ENCODE measurements around the gene PRCP.
"Not testable (repeated sequence)": the region's sequence is repeated elsewhere in the genome, so short reads cannot be mapped to it uniquely, and the experiment has no call there.

PRCP gene

GRCh38 chr11:82900277-82901164, at the start of gene PRCP:
PRCP (minus strand) TSS chr11:82900430; CDS start chr11:82900402, 28 bp downstream.
- peak; percentile 92 for DNase-seq (ENCODE audit: low read depth)

GRCh38 chr11:82949352-82949751, 49.1 kb upstream of the PRCP start:
- DNase-seq (ENCODE audit: low read depth) = no peak

- DNase-seq (ENCODE audit: low read depth) = no peak
These were observed 45.5 kb upstream of the PRCP start for GRCh38 chr11:82945682-82946081.

- DNase-seq (ENCODE audit: low read depth) = not testable (repeated sequence)
These were observed 44.8 kb upstream of the PRCP start for GRCh38 chr11:82945041-82945440.

- DNase-seq (ENCODE audit: low read depth) = no peak
These were observed 44.0 kb upstream of the PRCP start for GRCh38 chr11:82944198-82944597.

- not testable (repeated sequence) for DNase-seq (ENCODE audit: low read depth)
These were observed 43.2 kb upstream of the PRCP start for GRCh38 chr11:82943430-82943829.

- no peak for DNase-seq (ENCODE audit: low read depth)
These were observed 42.1 kb upstream of the PRCP start for GRCh38 chr11:82942376-82942775.

- DNase-seq (ENCODE audit: low read depth) = no peak
These were observed 39.2 kb upstream of the PRCP start for GRCh38 chr11:82939456-82939855.

GRCh38 chr11:82937554-82937953, 37.3 kb upstream of the PRCP start:
- no peak for DNase-seq (ENCODE audit: low read depth)

- DNase-seq (ENCODE audit: low read depth) = no peak
These were observed 36.0 kb upstream of the PRCP start for GRCh38 chr11:82936261-82936660.

GRCh38 chr11:82932564-82932963, 32.3 kb upstream of the PRCP start:
- no peak for DNase-seq (ENCODE audit: low read depth)

- no peak for DNase-seq (ENCODE audit: low read depth)
These were observed 30.5 kb upstream of the PRCP start for GRCh38 chr11:82930734-82931133.

GRCh38 chr11:82930229-82930628, 30.0 kb upstream of the PRCP start:
- DNase-seq (ENCODE audit: low read depth) = no peak

GRCh38 chr11:82929121-82929520, 28.9 kb upstream of the PRCP start:
- no peak for DNase-seq (ENCODE audit: low read depth)

- no peak for DNase-seq (ENCODE audit: low read depth)
These were observed 27.1 kb upstream of the PRCP start for GRCh38 chr11:82927264-82927880.

- DNase-seq (ENCODE audit: low read depth) = no peak
These were observed 24.4 kb upstream of the PRCP start for GRCh38 chr11:82924522-82925224.

GRCh38 chr11:82922396-82923173, 22.4 kb upstream of the PRCP start:
- DNase-seq (ENCODE audit: low read depth) = not testable (repeated sequence)

GRCh38 chr11:82920227-82920626, 20.0 kb upstream of the PRCP start:
- not testable (repeated sequence) for DNase-seq (ENCODE audit: low read depth)

GRCh38 chr11:82919786-82920185, 19.6 kb upstream of the PRCP start:
- not testable (repeated sequence) for DNase-seq (ENCODE audit: low read depth)

GRCh38 chr11:82909015-82909640, 8.9 kb upstream of the PRCP start:
- no peak for DNase-seq (ENCODE audit: low read depth)

GRCh38 chr11:82908311-82908710, 8.1 kb upstream of the PRCP start:
- DNase-seq (ENCODE audit: low read depth) = no peak
